Body of pancreas (tissue), 4 donors: Measurements from ENCODE around the gene AP3B2. TPM values are rescaled to one million over a fixed set of nuclear protein-coding genes. Genes with fewer than 3 reads are reported as not detected.

Experiments
- ATAC-seq: fragments of 150-250 bp; one replicate; pipeline ENCODE4 v1.9.1; 2016
- DNase-seq, 4 donors: peaks; one replicate each; pipeline ENCODE4 v3.0.0-alpha.2; 2019
- H3K27ac ChIP-seq, 4 donors: fragments of 200-600 bp; sonication (generic); 1 replicate in 3 of 4; 2 replicates in 1 of 4; pipeline versions ENCODE4 v1.5.1 to v1.6.1; 2016 to 2019; ENCODE audit warnings: mild to moderate bottlenecking in 1 of 4, mixed read lengths in 1 of 4, moderate library complexity in 1 of 4
- H3K27me3 ChIP-seq, 2 donors: fragments of 200-600 bp; sonication (generic); one replicate each; pipeline ENCODE4 v1.6.0; 2016; ENCODE audit warnings: mild to moderate bottlenecking in 1 of 2
- H3K36me3 ChIP-seq, 2 donors: fragments of 200-600 bp; sonication (generic); replicated peaks in 1 of 2; 2 replicates each; pipeline ENCODE4 v1.5.1; 2016; ENCODE audit warnings: low read depth in 2 of 2; ENCODE audit not compliant: insufficient read depth in 1 of 2
- H3K4me1 ChIP-seq: fragments of 200-600 bp; sonication (generic); one replicate; pipeline ENCODE4 v1.6.0; 2016
- H3K4me3 ChIP-seq, 2 donors: fragments of 200-600 bp; sonication (generic); 1 replicate in 1 of 2; 2 replicates in 1 of 2; pipeline ENCODE4 v1.5.1; 2016 to 2019
- H3K9me3 ChIP-seq, 3 donors: fragments of 200-600 bp; sonication (generic); 1 replicate in 2 of 3; 2 replicates in 1 of 3; pipeline ENCODE4 v1.5.1; 2016
- POLR2A ChIP-seq, 3 donors: fragments of 450-650 bp; IDR thresholded peaks; one replicate each; pipeline ENCODE4 v1.6.1; 2016; ENCODE audit warnings: antibody characterized with exemption in 3 of 3, mild to moderate bottlenecking in 2 of 3
- WGBS, 2 donors: methylation state at CpG; one replicate each; pipeline ENCODE4 v1.1.5; 2017; 5-methylcytosine and 5-hydroxymethylcytosine counted together
- intact Hi-C: fragments of 100-400 bp; cut with DNase I; formaldehyde crosslinking; loops from one replicate; pipeline ENCODE4 v1.15.1; 2023
- total RNA-seq, 2 donors: library from RNA; depleted of rRNA; stranded (reverse); fragments of >200 nt; gene quantifications; one replicate each; pipeline ENCODE4 v1.1.0, GENCODE V29; 2016
- TF ChIP-seq, protein P1 (sequence below), 7 experiments: fragments of 450-650 bp in 4 of 7; fragments of 200-600 bp in 3 of 7; sonication (generic) in 3 of 7; IDR thresholded peaks; one replicate each; pipeline ENCODE4 v1.5.1; 2016 to 2019; ENCODE audit warnings: antibody characterized with exemption in 7 of 7

Gene AP3B2
- total RNA-seq, 2 donors from 2014 or later: 3.9 to 6.6 TPM

DNA sequence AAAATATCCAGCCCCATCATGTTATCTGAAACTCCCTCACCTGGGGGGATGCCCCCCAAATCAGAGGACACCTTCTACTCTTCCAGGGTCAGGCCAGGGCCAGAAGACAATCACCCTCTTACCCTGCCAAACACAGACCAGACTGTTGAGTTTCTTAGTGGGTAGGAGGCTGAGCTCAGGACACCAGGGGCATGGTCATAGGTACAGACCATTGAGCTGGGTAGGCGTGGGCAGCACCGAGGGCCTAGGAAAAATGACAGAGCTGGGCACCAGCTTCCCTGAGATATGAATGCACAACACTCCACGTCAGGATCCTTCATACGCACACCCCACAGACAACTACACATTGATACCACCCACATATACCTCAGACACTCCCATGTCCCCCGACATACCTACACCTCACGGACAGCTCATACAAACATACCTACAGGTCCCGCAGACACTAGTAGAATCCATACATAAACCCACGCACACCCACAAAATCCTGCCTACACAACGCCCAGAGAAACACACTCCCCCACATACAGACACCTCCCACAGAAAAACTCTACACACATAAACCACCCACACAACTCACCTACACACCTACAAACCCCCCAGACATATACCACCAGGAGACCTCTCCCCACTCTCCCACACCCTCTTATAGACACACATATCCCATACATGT, 11.8 kb downstream of the AP3B2 start:
- ATAC-seq (no peak), DNase-seq (no peak)
- intact Hi-C loops: no loop called here
- TF ChIP-seq, protein P1, sequence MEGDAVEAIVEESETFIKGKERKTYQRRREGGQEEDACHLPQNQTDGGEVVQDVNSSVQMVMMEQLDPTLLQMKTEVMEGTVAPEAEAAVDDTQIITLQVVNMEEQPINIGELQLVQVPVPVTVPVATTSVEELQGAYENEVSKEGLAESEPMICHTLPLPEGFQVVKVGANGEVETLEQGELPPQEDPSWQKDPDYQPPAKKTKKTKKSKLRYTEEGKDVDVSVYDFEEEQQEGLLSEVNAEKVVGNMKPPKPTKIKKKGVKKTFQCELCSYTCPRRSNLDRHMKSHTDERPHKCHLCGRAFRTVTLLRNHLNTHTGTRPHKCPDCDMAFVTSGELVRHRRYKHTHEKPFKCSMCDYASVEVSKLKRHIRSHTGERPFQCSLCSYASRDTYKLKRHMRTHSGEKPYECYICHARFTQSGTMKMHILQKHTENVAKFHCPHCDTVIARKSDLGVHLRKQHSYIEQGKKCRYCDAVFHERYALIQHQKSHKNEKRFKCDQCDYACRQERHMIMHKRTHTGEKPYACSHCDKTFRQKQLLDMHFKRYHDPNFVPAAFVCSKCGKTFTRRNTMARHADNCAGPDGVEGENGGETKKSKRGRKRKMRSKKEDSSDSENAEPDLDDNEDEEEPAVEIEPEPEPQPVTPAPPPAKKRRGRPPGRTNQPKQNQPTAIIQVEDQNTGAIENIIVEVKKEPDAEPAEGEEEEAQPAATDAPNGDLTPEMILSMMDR (IDR thresholded peaks at IDR 0.05): no peak
- no peak for TF ChIP-seq POLR2A (IDR thresholded peaks at IDR 0.05)
- 78 to 85% methylated on average over 9 of the region's 9 CpGs for WGBS, 2 donors
- H3K27ac ChIP-seq: no peak overlapping the region
- H3K4me1 ChIP-seq: no peaks in the 10 kb centered on the region
- no peak overlapping the region for H3K4me3 ChIP-seq
- H3K36me3 ChIP-seq: no peaks in the 10 kb centered on the region
- H3K9me3 ChIP-seq: no peaks in the 10 kb centered on the region
- H3K27me3 ChIP-seq: no peaks in the 10 kb centered on the region

DNA sequence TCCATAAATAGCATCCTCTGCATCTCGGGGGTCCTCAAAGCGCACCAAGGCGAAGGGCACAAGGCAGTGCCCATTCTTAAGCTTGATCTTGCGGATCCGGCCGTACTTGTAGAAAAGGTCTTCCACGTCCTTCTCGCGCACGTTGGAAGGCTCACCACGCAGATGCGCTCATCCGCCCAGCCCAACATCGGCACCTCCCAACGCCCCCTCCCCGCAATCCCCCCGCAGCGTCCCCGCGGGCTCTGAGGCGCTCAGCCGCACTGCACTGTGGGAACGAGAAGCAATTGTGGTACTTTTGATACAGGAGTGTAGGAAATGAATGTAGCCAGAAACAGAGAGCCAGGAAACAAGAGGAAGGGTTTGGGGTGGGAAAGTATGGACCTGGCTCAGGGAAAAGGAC, 17.5 kb downstream of the AP3B2 start:
- TF ChIP-seq, protein P1 (IDR thresholded peaks at IDR 0.05): no peak
- no peak for TF ChIP-seq POLR2A (IDR thresholded peaks at IDR 0.05)
- H3K27ac ChIP-seq: no peak overlapping the region
- intact Hi-C loops: no loop called here
- no peaks in the 10 kb centered on the region for H3K9me3 ChIP-seq
- H3K27me3 ChIP-seq: no peaks in the 10 kb centered on the region
- no peak overlapping the region for H3K4me3 ChIP-seq
- ATAC-seq: no peak
- H3K4me1 ChIP-seq: no peaks in the 10 kb centered on the region
- no peaks in the 10 kb centered on the region for H3K36me3 ChIP-seq
- 78 to 90% methylated on average over 23 of the region's 23 CpGs for WGBS, 2 donors
- DNase-seq: no peak

DNA sequence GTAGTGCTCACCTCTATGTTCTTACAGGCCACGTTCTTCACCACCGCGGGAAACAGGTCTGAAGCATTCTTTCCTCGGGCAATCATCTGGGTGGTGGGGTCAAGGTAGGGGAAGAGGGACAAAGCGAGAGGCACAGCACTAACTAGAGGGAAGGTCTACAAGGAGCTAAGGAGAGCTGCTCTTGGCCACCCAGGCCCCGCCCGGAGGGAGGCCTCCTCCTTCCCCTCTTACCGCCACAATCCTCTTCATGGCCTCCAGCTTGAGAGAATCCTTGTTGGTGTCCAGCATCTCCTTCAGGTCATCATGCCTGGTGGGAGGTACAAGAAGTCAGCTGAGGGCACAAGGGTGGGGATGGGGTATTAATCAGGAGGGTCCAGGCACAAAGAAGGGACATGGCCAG, 20.5 kb downstream of the AP3B2 start:
- H3K36me3 ChIP-seq: no peaks in the 10 kb centered on the region
- no peak overlapping the region for H3K27ac ChIP-seq
- no peaks in the 10 kb centered on the region for H3K4me1 ChIP-seq
- WGBS, 2 donors: 87 to 98% methylated on average over 8 of the region's 8 CpGs
- no peaks in the 10 kb centered on the region for H3K27me3 ChIP-seq
- H3K9me3 ChIP-seq: no peaks in the 10 kb centered on the region
- intact Hi-C loops: no loop called here
- no peak for ATAC-seq
- no peak overlapping the region for H3K4me3 ChIP-seq
- TF ChIP-seq POLR2A (IDR thresholded peaks at IDR 0.05): no peak
- TF ChIP-seq, protein P1 (IDR thresholded peaks at IDR 0.05): no peak
- DNase-seq: no peak

DNA sequence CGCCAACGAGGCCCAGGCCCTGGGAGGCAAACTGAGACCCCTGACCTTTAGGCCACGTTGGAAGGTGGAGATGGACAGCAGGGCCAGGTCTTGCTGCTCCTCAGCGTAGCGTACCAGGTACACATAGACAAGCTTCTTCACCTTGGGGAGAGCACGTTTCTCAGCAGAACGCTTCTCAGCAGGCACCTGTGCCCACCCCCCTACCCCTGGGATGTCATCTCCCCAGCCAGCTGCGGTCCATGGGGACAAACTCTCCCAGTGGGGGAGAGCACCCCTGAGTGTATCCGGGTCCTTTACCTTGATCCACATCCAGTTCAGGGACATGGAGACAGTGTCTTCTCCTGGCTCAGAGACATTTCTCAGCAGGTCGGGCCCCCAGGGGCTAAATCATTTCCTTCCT, 21.0 kb downstream of the AP3B2 start:
- 86% methylated on average over 3 to 10 of the region's 10 CpGs for WGBS, 2 donors
- no peak for DNase-seq

More for the DNA sequence above, 21.0 kb downstream of the AP3B2 start:
- Histone ChIP-seq H3K4me1 (no peaks in the 10 kb centered on the region), H3K27ac (no peak overlapping the region), H3K27me3 (no peaks in the 10 kb centered on the region), H3K36me3 (no peaks in the 10 kb centered on the region), H3K4me3 (no peak overlapping the region), H3K9me3 (no peaks in the 10 kb centered on the region)
- ATAC-seq: no peak
- intact Hi-C loops: no loop called here
- TF ChIP-seq, protein P1 (IDR thresholded peaks at IDR 0.05): no peak
- no peak for TF ChIP-seq POLR2A (IDR thresholded peaks at IDR 0.05)
